ENCODE data around the gene PEX11B. TPM values are rescaled to one million over a fixed set of nuclear protein-coding genes. Genes with fewer than 3 reads are reported as not detected.

PEX11B gene
- polyA plus RNA-seq, 1 donor (not counting 4 experiments of a cell fraction or from before 2014, with no cell fraction given), result 97.7 TPM

GRCh38 chr1:145965119-145965744, 46.7 kb upstream of the PEX11B start:
- DNase-seq (ENCODE audit: low read depth, low spot score) (no peak), FAIRE-seq (no peak)
- TF ChIP-seq EZH2 (IDR thresholded peaks at IDR 0.05; ENCODE audit: low read length), result no peak
- TF ChIP-seq, protein P1, sequence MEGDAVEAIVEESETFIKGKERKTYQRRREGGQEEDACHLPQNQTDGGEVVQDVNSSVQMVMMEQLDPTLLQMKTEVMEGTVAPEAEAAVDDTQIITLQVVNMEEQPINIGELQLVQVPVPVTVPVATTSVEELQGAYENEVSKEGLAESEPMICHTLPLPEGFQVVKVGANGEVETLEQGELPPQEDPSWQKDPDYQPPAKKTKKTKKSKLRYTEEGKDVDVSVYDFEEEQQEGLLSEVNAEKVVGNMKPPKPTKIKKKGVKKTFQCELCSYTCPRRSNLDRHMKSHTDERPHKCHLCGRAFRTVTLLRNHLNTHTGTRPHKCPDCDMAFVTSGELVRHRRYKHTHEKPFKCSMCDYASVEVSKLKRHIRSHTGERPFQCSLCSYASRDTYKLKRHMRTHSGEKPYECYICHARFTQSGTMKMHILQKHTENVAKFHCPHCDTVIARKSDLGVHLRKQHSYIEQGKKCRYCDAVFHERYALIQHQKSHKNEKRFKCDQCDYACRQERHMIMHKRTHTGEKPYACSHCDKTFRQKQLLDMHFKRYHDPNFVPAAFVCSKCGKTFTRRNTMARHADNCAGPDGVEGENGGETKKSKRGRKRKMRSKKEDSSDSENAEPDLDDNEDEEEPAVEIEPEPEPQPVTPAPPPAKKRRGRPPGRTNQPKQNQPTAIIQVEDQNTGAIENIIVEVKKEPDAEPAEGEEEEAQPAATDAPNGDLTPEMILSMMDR (optimal IDR thresholded peaks at IDR 0.05 in 1 of 3, IDR thresholded peaks at IDR 0.05 in 1 of 3, conservative IDR thresholded peaks at IDR 0.05 in 1 of 3; ENCODE audit: extremely low read depth in 1 of 3, insufficient read depth in 2 of 3, low read length in 3 of 3), result no peak
- Histone ChIP-seq H3K9ac (ENCODE audit: control insufficient read depth, extremely low read depth, insufficient read depth, low read length) (peak overlapping the region; percentile 79), H3K9me1 (ENCODE audit: control insufficient read depth, extremely low read depth, insufficient read depth, low read length) (no peaks in the 10 kb centered on the region), H4K20me1 (ENCODE audit: control insufficient read depth, extremely low read depth, insufficient read depth, low read length) (no peaks in the 10 kb centered on the region), H3K27me3 (ENCODE audit: control insufficient read depth, extremely low read depth, insufficient read depth, low read length) (peaks cover 2% of the 10 kb centered on the region), H3K4me3 (ENCODE audit: control insufficient read depth in 2 of 3, extremely low read depth in 1 of 3, insufficient read depth in 2 of 3, low read depth in 1 of 3, low read length in 3 of 3) (peak overlapping the region; percentile 57 to 82 (median 77)), H3K9me3 (ENCODE audit: control insufficient read depth, low read depth, low read length) (no peaks in the 10 kb centered on the region), H3K27ac (ENCODE audit: control insufficient read depth, insufficient read depth, low read length) (peak overlapping the region; percentile 66), H3K4me1 (ENCODE audit: control insufficient read depth, extremely low read depth, insufficient read depth, low read length) (peaks cover 35% of the 10 kb centered on the region), H2AFZ (ENCODE audit: control insufficient read depth, low read length) (peak overlapping the region; percentile 93), H3K4me2 (ENCODE audit: control insufficient read depth, extremely low read depth, insufficient read depth, low read depth, low read length) (peak overlapping the region; percentile 92), H3K36me3 (ENCODE audit: control insufficient read depth in 2 of 2, extremely low read depth in 1 of 2, insufficient read depth in 2 of 2, low read length in 2 of 2) (no peaks in the 10 kb centered on the region), H3K79me2 (ENCODE audit: control insufficient read depth, insufficient read depth, low read length) (no peaks in the 10 kb centered on the region)
- dilution Hi-C loops (cut with MboI; ENCODE audit: extremely low pct_ligation_motif_present, low sequenced_read_pairs), result no loop called here

DNA sequence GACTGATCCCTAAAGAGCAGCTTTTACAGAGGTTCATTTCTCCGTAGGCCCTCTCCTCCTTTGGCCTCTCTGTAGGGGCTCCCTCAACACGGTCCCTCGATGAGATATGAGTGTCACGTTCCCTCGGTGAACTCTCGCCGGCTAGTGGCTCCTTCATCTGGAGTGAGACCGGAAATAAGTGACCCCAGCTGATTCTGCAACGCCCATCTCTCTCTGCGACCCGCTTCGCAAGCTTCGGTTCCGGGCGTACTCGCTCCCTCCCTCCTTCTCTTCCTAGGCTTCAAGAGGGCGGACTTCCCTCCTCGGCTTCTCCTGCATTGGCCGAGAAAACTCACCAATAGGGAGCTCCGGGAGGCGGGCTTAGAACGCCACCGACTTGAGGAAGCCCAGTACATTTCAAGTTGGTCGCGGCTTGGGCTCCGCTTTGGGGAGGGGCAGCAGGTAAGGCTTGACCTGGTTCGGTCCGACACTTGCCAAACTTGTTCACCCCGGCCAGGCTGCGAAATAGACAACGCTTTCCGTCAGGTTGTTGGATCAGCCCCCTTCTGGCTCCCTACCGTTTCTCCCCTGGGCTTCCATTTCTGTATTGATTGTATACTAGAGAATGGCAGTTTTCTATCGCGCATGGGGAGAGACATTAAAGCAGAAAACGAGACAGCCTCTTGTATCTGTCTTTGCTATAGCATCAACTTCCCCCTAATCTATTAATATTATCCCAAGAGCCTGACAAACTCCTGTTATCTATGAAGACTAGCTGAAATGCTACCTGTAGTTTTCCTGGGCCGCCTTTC, 46.0 kb upstream of the PEX11B start, which contains the start of the genes ANKRD34A and POLR3GL:
Gene ANKRD34A, minus strand, starts transcription at position 248 of the 791 bp plus-strand sequence. CDS start 2,816 bp downstream, outside the sequence.
Gene POLR3GL, plus strand, starts transcription at position 363 of the 791 bp plus-strand sequence. CDS start 10,176 bp downstream, outside the sequence.
- peak; percentile 94 for DNase-seq (ENCODE audit: low read depth, low spot score)
- H3K9me3 ChIP-seq (ENCODE audit: control insufficient read depth, low read depth, low read length), result no peaks in the 10 kb centered on the region
- H4K20me1 ChIP-seq (ENCODE audit: control insufficient read depth, extremely low read depth, insufficient read depth, low read length), result no peaks in the 10 kb centered on the region
- H3K9me1 ChIP-seq (ENCODE audit: control insufficient read depth, extremely low read depth, insufficient read depth, low read length), result no peaks in the 10 kb centered on the region
- no peaks in the 10 kb centered on the region for H3K79me2 ChIP-seq (ENCODE audit: control insufficient read depth, insufficient read depth, low read length)
- peak within 1 kb of the TSS; percentile 79 for H3K9ac ChIP-seq (ENCODE audit: control insufficient read depth, extremely low read depth, insufficient read depth, low read length)
- dilution Hi-C loops (cut with MboI; ENCODE audit: extremely low pct_ligation_motif_present, low sequenced_read_pairs), result no loop called here
- no peak for TF ChIP-seq EZH2 (IDR thresholded peaks at IDR 0.05; ENCODE audit: low read length)
- TF ChIP-seq, protein P1 (optimal IDR thresholded peaks at IDR 0.05 in 1 of 3, IDR thresholded peaks at IDR 0.05 in 1 of 3, conservative IDR thresholded peaks at IDR 0.05 in 1 of 3; ENCODE audit: extremely low read depth in 1 of 3, insufficient read depth in 2 of 3, low read length in 3 of 3), result peak in 1 of 3 experiments; percentile 0
- H3K27me3 ChIP-seq (ENCODE audit: control insufficient read depth, extremely low read depth, insufficient read depth, low read length), result peaks cover 2% of the 10 kb centered on the region
- H3K4me1 ChIP-seq (ENCODE audit: control insufficient read depth, extremely low read depth, insufficient read depth, low read length), result peaks cover 35% of the 10 kb centered on the region
- peak within 1 kb of the TSS; percentile 57 to 82 (median 77) for H3K4me3 ChIP-seq (ENCODE audit: control insufficient read depth in 2 of 3, extremely low read depth in 1 of 3, insufficient read depth in 2 of 3, low read depth in 1 of 3, low read length in 3 of 3)
- H3K36me3 ChIP-seq (ENCODE audit: control insufficient read depth in 2 of 2, extremely low read depth in 1 of 2, insufficient read depth in 2 of 2, low read length in 2 of 2), result no peaks in the 10 kb centered on the region
- H3K27ac ChIP-seq (ENCODE audit: control insufficient read depth, insufficient read depth, low read length), result peak within 1 kb of the TSS; percentile 66
- H2AFZ ChIP-seq (ENCODE audit: control insufficient read depth, low read length), result peak within 1 kb of the TSS; percentile 93
- H3K4me2 ChIP-seq (ENCODE audit: control insufficient read depth, extremely low read depth, insufficient read depth, low read depth, low read length), result peak within 1 kb of the TSS; percentile 92
- peak; percentile 74 for FAIRE-seq
